Measurements from ENCODE around the gene CUEDC2. TPM values are rescaled to one million over a fixed set of nuclear protein-coding genes. Genes with fewer than 3 reads are reported as not detected.

Gene CUEDC2
- total RNA-seq, 2 experiments from 2014 or later, result 63.6 to 68.9 TPM

DNA sequence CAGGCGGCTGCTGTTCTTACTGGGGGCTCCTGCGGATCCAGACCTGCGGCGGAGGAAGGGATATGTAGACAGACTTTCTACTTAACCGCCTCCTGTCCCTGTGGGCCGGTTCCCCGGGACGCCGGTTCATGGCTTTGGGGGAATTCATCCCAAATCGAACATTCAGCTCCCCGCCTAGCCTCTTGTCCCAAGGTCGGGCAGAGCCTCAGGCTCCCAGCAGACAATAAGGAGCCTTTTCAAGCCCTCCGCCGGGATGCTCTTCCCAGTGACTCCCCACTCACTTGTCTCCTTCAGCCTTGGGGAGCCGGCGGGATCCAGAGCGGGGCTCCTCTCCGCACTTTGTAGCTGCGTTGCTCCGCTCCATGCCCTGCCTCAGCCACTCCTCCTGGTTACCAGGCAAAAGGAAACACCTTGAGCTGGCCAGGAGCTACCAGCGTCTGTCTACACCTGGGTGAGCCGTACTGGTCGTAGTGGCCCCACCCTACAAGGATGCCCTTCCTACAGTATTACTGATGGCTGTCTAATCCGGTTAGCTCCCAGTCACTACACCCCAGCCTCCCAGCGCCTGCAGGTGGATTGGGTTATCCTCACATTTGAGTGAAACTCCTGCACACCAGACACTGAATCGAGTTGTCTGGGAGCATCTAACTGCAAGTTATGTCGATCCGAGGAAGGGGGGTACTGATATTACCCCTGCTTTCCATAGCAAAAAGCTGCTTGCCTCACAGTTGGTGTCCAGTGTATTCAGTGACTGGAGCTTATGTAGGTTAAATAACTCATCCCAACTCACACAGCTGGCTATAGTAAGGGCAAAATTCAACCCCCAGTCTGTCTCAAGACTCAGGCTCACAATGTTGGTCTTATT is 19.0 kb upstream of the CUEDC2 start, which contains the start of gene C10orf95:
C10orf95 (minus strand) TSS at position 439 of the 865 bp plus-strand sequence. CDS start 450 bp downstream, outside the sequence.
- H3K27me3 Mint-ChIP-seq, result no peaks in the 10 kb centered on the region
- DNase-seq, result no peak
- peaks cover 15% of the 10 kb centered on the region for H3K36me3 Mint-ChIP-seq (ENCODE audit: low read depth)
- ChIA-PET POLR2A (interaction anchor here (1.1 to 1.2 kb wide), 2 partner anchors 19 to 56 kb away, joined by 3 to 5 read pairs; partner anchors contain the start of genes CUEDC2 and NFKB2), CTCF (interaction anchor here (0.7 to 4.8 kb wide), 21 partner anchors 11 to 224 kb away, joined by 3 to 37 read pairs (median 4); partner anchors contain the start of genes ACTR1A, CUEDC2, SUFU and TRIM8)
- H3K9me3 Mint-ChIP-seq, result no peaks in the 10 kb centered on the region
- peak within 1 kb of the TSS; percentile 80 for H3K27ac Mint-ChIP-seq
- H3K4me3 Mint-ChIP-seq, result peak within 1 kb of the TSS; percentile 86
- peaks cover 44% of the 10 kb centered on the region for H3K4me1 Mint-ChIP-seq

DNA sequence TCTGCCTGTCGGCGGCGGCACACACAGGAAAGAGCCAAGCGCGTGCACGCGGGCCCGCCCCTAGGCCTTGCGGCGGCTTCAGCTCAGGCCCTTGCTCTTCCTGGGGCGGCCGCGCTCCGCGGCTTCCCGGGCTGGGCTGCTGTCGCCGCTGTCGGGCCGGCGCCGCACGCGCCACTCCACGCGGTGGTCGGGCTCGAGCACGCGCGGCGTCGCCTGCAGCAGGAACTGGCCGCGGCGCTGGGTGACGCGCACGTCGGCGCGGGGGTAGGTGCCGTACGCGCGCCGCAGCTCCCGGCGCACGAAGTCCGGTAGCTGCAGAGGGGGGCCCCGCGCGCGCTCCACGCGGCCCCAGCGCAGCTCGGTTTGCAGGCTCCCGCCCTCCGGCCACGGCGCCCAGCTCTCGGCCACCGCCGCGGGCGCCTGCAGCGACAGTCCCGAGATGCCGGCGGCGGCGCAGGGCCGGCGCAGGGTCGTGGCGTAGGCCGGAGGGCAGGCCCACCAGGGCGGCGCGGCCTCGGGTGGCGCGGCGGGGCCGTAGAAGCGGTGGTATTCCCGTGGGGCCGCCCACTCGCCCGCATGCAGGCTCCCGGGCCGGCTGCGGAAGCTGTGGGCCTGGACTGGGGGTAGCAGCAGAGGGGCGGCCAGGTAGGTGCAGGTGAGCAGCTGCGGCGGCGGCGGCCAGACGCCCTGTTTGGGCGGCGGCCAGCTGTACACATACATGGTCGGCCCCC is 18.2 kb upstream of the CUEDC2 start:
- peak; percentile 89 for DNase-seq
- peak overlapping the region; percentile 94 for H3K27ac Mint-ChIP-seq
- no peaks in the 10 kb centered on the region for H3K9me3 Mint-ChIP-seq
- peaks cover 46% of the 10 kb centered on the region for H3K4me1 Mint-ChIP-seq
- ChIA-PET CTCF (interaction anchor here (0.7 to 4.8 kb wide), 22 partner anchors 8 to 223 kb away, joined by 3 to 37 read pairs (median 4); partner anchors contain the start of genes ACTR1A and SUFU), POLR2A (interaction anchor here (1.0 to 1.2 kb wide), 3 partner anchors 11 to 55 kb away, joined by 3 to 8 read pairs (median 5); partner anchors contain the start of genes CUEDC2 and NFKB2)
- peak overlapping the region; percentile 86 for H3K4me3 Mint-ChIP-seq
- H3K27me3 Mint-ChIP-seq, result no peaks in the 10 kb centered on the region
- H3K36me3 Mint-ChIP-seq (ENCODE audit: low read depth), result peaks cover 15% of the 10 kb centered on the region

DNA sequence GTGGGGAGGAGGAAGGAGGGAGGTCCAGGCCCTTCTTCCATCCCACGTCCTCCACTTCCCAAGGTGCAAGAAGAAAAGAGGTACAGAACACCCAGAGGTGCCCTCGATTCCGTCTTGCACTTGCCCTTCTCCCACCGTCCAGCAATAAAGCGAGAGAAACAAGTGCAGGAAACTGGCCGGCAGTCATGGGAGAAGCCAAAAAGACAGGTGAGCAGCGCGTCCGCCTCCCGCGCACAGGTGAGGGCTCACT is 17.7 kb upstream of the CUEDC2 start:
- ChIA-PET CTCF (interaction anchor here (0.7 to 4.8 kb wide), 12 partner anchors 8 to 223 kb away, joined by 3 to 37 read pairs (median 5); partner anchors contain the start of genes ACTR1A and SUFU), POLR2A (interaction anchor here (1.0 to 1.2 kb wide), 3 partner anchors 12 to 54 kb away, joined by 3 to 8 read pairs (median 5); partner anchors contain the start of genes CUEDC2 and NFKB2)
- peak overlapping the region; percentile 94 for H3K27ac Mint-ChIP-seq

DNA sequence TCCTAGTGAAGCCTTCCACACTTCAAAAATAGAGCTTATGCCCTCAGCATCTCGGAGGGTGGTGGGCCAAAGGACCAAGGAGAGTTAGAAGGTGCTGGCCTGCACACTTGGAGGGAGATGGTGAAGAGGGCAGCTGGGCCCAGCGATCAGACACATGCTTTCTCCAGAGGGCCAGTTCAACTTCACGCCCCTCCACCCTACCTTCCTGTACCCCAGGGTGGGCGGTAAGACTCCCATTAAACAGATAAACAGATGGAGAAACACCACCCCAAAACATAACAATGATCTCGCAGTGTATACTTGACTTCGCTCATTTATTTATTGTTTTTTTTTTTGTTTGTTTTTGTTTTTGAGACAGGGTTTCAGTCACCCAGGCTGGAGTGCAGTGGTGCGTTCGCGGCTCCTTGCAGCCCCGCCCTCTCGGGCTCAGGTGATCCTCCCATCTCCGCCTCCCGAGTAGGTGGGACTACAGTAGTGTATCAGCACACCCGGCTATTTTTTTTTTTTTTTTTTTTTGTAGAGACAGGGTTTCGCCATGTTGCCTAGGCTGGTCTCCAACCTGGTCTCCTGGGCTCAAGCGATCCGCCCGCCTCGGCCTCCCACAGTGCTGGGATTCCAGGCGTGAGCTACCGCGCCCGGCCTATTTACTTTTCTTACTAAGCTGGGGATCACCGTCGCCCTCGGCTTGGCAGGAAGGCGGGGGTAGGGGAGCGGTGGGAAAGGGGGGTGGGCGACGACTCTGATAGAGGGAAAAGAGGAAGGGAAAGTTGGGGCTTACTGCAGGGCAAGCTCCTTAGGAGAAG is 17.1 kb upstream of the CUEDC2 start:
- no peaks in the 10 kb centered on the region for H3K27me3 Mint-ChIP-seq
- H3K4me1 Mint-ChIP-seq, result peaks cover 40% of the 10 kb centered on the region
- H3K9me3 Mint-ChIP-seq, result no peaks in the 10 kb centered on the region
- H3K36me3 Mint-ChIP-seq (ENCODE audit: low read depth), result peaks cover 15% of the 10 kb centered on the region
- peak overlapping the region; percentile 94 for H3K27ac Mint-ChIP-seq
- peak overlapping the region; percentile 86 for H3K4me3 Mint-ChIP-seq
- POLR2A ChIA-PET, result interaction anchor here (1.0 to 1.2 kb wide), 3 partner anchors 12 to 54 kb away, joined by 3 to 8 read pairs (median 5); partner anchors contain the start of genes CUEDC2 and NFKB2
- DNase-seq, result peak; percentile 93
- CTCF ChIA-PET, result interaction anchor here (1.1 to 4.8 kb wide), 9 partner anchors 9 to 220 kb away, joined by 3 to 37 read pairs (median 5); partner anchors contain the start of genes ACTR1A and SUFU

More for the DNA sequence above, 17.7 kb upstream of the CUEDC2 start:
- Mint-ChIP-seq H3K4me1 (peaks cover 42% of the 10 kb centered on the region), H3K36me3 (ENCODE audit: low read depth) (peaks cover 15% of the 10 kb centered on the region), H3K27me3 (no peaks in the 10 kb centered on the region), H3K4me3 (peak overlapping the region; percentile 86), H3K9me3 (no peaks in the 10 kb centered on the region)
- no peak for DNase-seq

DNA sequence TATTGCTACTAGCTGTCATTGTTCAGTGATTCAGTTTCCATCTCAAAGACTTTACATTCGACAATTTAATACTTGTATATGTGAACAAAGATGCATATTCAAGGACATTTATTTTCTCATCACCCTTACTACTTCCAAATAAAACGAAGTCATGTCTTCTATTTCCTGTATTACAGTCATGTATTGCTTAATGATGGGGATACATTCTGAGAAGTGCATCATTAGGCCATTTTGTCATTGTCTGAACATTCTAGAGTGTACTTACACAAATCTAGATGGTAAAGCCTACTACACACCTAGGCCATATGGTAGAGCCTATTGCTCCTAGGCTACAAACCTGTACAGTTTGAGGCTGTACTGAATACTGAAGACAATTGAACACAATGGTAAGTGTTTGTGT is 12.5 kb upstream of the CUEDC2 start:
- CTCF ChIA-PET, result interaction anchor here (0.7 to 1.2 kb wide), 2 partner anchors 10 to 59 kb away, joined by 3 to 4 read pairs; partner anchors contain the start of gene SUFU
- no peak for DNase-seq
- POLR2A ChIA-PET, result no interaction called here
- Mint-ChIP-seq H3K9me3 (no peaks in the 10 kb centered on the region), H3K27ac (no peak overlapping the region), H3K36me3 (ENCODE audit: low read depth) (no peaks in the 10 kb centered on the region), H3K4me1 (peaks cover 26% of the 10 kb centered on the region), H3K27me3 (no peaks in the 10 kb centered on the region), H3K4me3 (no peak overlapping the region)

DNA sequence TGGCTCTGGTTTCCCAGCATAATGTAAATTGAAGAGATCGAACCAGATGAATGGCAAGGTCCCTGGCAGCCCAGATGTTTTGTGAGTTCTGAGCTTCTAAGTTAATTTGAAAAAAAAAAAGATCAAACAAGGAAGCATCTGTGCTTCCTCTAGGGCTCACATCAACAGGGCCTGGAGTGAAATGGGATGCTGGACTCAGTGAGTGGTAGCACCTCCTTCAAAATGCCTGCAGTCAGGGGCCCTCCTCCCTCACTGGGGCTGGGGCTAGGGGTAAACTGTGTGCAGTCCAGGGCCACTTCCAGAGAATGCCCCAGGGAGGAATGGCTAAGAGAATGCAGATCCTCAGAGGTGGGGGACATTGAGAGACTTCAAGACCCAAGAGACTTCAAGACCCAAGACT is 6.0 kb upstream of the CUEDC2 start:
- no peak for DNase-seq
- H3K4me3 Mint-ChIP-seq, result peak overlapping the region; percentile 47
- peaks cover 22% of the 10 kb centered on the region for H3K36me3 Mint-ChIP-seq (ENCODE audit: low read depth)
- no peaks in the 10 kb centered on the region for H3K27me3 Mint-ChIP-seq
- CTCF ChIA-PET, result interaction anchor here (0.8 to 1.7 kb wide), 4 partner anchors 10 to 41 kb away, joined by 3 to 5 read pairs (median 3); no protein-coding TSS in a partner anchor
- POLR2A ChIA-PET, result no interaction called here
- H3K4me1 Mint-ChIP-seq, result peaks cover 52% of the 10 kb centered on the region
- no peak overlapping the region for H3K27ac Mint-ChIP-seq
- H3K9me3 Mint-ChIP-seq, result no peaks in the 10 kb centered on the region

DNA sequence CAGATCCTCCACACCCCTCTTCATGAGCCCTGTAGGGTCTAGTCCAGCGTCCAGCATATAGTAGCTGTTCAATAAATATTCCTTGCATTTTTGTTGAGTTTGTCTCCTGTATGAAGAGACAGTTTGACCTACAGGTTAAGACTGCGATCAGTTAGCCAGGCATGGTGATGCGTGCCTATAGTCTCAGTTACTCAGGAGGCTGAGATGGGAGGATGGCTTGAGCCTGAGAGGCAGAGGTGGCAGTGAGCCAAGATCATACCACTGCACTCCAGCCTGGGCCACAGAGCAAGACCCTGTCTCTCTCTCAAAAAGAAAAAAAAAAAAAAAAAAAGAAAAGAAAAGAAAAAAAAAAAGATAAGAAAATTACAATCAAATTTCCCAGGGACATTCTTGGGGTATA is 5.1 kb upstream of the CUEDC2 start:
- Mint-ChIP-seq H3K27me3 (no peaks in the 10 kb centered on the region), H3K4me1 (peaks cover 59% of the 10 kb centered on the region), H3K4me3 (peak overlapping the region; percentile 87), H3K27ac (peak overlapping the region; percentile 57), H3K36me3 (ENCODE audit: low read depth) (peaks cover 22% of the 10 kb centered on the region), H3K9me3 (no peaks in the 10 kb centered on the region)
- ChIA-PET POLR2A (no interaction called here), CTCF (interaction anchor here (1.0 to 2.0 kb wide), 3 partner anchors 12 to 41 kb away, joined by 3 to 8 read pairs (median 5); no protein-coding TSS in a partner anchor)
- DNase-seq, result no peak

DNA sequence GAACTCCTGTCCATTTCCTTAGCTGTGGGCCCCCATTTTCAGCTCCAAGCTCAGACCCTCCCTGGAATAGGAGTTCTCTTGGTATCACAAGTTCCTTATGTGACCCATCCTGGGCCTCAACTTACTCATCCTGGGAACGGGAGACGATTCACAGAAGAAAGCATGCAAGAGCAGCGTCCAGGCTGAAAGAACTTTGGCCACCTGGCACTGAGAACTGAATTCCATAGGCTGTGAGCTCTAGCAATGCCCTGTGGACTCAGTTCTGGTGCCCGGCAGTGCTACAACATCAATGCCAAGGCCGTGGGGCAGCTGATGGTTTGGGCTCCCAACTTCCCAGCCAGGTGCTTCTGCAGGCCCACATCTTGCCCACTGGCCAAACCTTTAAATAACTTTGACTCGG is 3.9 kb upstream of the CUEDC2 start:
- peak overlapping the region; percentile 84 for H3K27ac Mint-ChIP-seq
- DNase-seq, result no peak
- no peaks in the 10 kb centered on the region for H3K9me3 Mint-ChIP-seq
- peak overlapping the region; percentile 87 for H3K4me3 Mint-ChIP-seq
- no peaks in the 10 kb centered on the region for H3K27me3 Mint-ChIP-seq
- CTCF ChIA-PET, result interaction anchor here (0.6 to 2.6 kb wide), 10 partner anchors 10 to 306 kb away, joined by 3 to 10 read pairs (median 5); no protein-coding TSS in a partner anchor
- H3K4me1 Mint-ChIP-seq, result peaks cover 58% of the 10 kb centered on the region
- POLR2A ChIA-PET, result no interaction called here
- H3K36me3 Mint-ChIP-seq (ENCODE audit: low read depth), result peaks cover 25% of the 10 kb centered on the region

DNA sequence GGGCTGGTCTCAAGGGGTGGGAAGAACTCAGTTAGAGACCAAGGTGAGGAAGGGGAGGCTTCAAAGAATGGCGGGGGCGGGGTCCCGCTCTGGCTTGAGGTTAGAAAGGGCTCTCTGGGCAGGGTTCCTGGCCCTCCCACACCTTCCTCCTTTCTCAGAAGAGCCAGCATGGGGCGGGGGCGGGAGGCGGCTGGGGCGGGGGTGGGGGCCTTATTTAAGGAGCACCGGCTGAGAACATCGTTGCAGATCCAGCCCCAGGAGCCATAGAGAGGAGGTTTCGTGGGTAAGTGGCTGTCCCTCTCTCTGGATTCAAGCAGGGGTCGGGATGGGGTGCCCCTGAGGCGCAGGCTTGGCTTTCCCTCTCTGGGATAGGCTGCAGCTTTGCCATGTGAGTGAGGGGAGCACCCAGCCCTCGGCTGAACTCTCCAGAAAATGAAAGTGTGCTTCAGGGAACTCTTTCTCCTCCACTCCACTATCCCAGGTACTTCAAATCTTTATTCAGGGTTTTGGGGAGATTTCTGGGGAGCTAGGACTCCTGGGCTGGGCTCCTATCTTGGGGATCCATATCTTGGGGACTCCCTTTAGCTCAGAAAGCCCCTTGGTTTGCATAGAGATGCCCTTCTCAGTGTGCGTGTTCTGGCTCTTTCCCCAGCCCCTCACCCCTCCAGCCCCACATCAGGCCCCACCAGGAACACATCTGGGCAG is 3.3 kb upstream of the CUEDC2 start:
- CTCF ChIA-PET, result interaction anchor here (0.6 to 2.6 kb wide), 17 partner anchors 9 to 305 kb away, joined by 3 to 10 read pairs (median 4); partner anchors contain the start of genes C10orf95 and PPRC1
- Mint-ChIP-seq H3K27me3 (no peaks in the 10 kb centered on the region), H3K4me1 (peaks cover 58% of the 10 kb centered on the region), H3K4me3 (peak overlapping the region; percentile 87), H3K36me3 (ENCODE audit: low read depth) (peaks cover 25% of the 10 kb centered on the region), H3K27ac (peak overlapping the region; percentile 84), H3K9me3 (no peaks in the 10 kb centered on the region)
- POLR2A ChIA-PET, result no interaction called here
- peak; percentile 72 for DNase-seq

DNA sequence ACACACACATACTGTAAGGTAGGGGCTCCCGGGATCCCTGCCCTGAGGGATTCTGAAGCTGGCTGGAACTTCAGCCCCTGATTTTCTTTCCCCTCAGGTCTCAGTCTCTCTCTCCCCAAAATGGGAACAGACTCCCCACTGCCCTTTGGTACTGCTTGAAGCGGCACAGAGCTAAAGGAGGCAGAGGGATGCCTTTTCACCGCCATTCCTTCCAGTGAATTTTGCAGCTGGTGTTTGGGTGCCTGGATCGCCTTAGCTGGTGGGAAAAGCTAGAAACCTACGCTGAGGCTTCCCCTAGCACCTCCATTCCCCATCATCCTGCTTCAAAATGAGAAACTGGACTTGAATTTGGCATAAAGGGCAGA is 2.7 kb upstream of the CUEDC2 start:
- Mint-ChIP-seq H3K27me3 (no peaks in the 10 kb centered on the region), H3K27ac (peak overlapping the region; percentile 84), H3K4me1 (peaks cover 57% of the 10 kb centered on the region), H3K36me3 (ENCODE audit: low read depth) (peaks cover 27% of the 10 kb centered on the region), H3K9me3 (no peaks in the 10 kb centered on the region), H3K4me3 (peak overlapping the region; percentile 87)
- ChIA-PET CTCF (interaction anchor here (0.7 to 2.6 kb wide), 12 partner anchors 10 to 302 kb away, joined by 3 to 10 read pairs (median 4); partner anchors contain the start of genes C10orf95, PPRC1 and SUFU), POLR2A (no interaction called here)
- DNase-seq, result no peak

DNA sequence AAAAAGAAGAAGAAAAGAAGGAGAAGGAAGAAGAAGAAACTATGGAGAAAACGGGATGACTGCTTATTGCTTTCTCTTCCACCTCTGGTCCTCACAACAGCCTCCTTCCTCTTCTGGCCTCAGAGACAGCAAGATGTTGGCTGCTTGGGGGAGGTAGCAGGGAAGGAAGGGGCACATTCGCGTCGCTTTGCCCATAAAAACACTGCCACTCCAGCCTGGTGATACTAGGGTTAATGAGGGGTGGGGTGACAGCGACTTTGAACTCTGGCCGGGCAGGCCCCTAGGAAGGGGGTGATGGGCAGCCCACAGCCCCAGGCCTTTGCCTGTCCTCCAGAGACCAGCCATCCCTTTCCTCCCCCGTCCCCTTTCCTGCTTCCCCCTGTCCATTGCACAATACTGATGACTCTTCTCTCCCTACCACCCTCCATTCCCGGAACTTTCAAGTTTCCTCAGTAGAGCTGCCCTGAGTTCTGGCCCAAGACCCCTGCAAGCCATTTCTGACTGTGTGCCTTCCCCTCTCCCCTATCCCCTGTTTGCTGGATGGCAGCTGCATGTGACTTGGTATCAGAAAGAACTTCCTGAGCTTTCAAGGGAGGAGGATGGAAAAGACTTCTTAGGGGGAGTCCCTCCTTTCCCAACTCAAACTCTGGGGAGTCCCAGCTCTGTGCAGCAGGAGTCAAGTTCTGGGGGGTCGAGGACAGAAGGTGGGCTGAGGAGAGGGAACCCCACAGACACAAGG is 2.2 kb upstream of the CUEDC2 start:
- no peak for DNase-seq
- peaks cover 57% of the 10 kb centered on the region for H3K4me1 Mint-ChIP-seq
- POLR2A ChIA-PET, result no interaction called here

More for the DNA sequence above, 2.2 kb upstream of the CUEDC2 start:
- CTCF ChIA-PET, result interaction anchor here (0.7 to 3.1 kb wide), 14 partner anchors 10 to 302 kb away, joined by 3 to 32 read pairs (median 3); partner anchors contain the start of genes C10orf95, FBXL15, PPRC1 and SUFU
- Mint-ChIP-seq H3K36me3 (ENCODE audit: low read depth) (peaks cover 27% of the 10 kb centered on the region), H3K27ac (peak overlapping the region; percentile 84), H3K27me3 (no peaks in the 10 kb centered on the region), H3K9me3 (no peaks in the 10 kb centered on the region), H3K4me3 (peak overlapping the region; percentile 87)

Data from activated CD4-positive, alpha-beta T cell treated with anti-CD3 and anti-CD28 coated beads, Interleukin-2, amount 10 ng/mL, durations not matched to agents 7 days and 5 days (primary cell).